Frontal cortex (tissue), 4 donors: ENCODE data around the gene LPCAT4. TPM values are rescaled to one million over a fixed set of nuclear protein-coding genes. Genes with fewer than 3 reads are reported as not detected.

Experiments
- DNase-seq, 2 donors: peaks; one replicate each; pipeline ENCODE4 v3.0.0; 2012; ENCODE audit warnings: low spot score in 2 of 2
- FAIRE-seq: peaks from 2 replicates; lab custom pipeline; 2012; peaks lifted over from hg19 to GRCh38; lab: Jason Lieb, UNC
- small RNA-seq: library from RNA; depleted of rRNA; stranded (forward); fragments of <200 nt; gene quantifications from one replicate; pipeline ENCODE3, GENCODE V24; 2014
- total RNA-seq: library from RNA; depleted of rRNA; stranded (reverse); fragments of >200 nt; gene quantifications from one replicate; pipeline ENCODE4 v1.2.3, GENCODE V29; 2014
- donor health status: control.
- donor health status: control.
- donor health status: control.

Gene LPCAT4
- total RNA-seq, 1 donor from 2014 or later, result 10.6 TPM

GRCh38 chr15:34314491-34315490 lies 52.2 kb downstream of the LPCAT4 start:
- DNase-seq (no peak), FAIRE-seq (no peak)

- no peak for FAIRE-seq
- no peak for DNase-seq
Measured at GRCh38 chr15:34311563-34311962, 55.4 kb downstream of the LPCAT4 start.

Small RNA genes lying within 50 kb of the gene (small RNA-seq; reads per million reads assigned to genes)
- not detected for gene MIR1233-1
- not detected for gene RF00019

Other genes with a start within 250 kb of the LPCAT4 start
- gene KATNBL1, start 157.1 kb downstream of the LPCAT4 start, total RNA-seq, result 109 TPM
- 117 TPM for gene EMC4, start 142.2 kb downstream of the LPCAT4 start, total RNA-seq
- 26.5 TPM for gene SLC12A6, start 29.4 kb downstream of the LPCAT4 start, total RNA-seq
- 81.9 TPM for gene NOP10, start 24.1 kb downstream of the LPCAT4 start, total RNA-seq
- gene NUTM1, start 23.9 kb downstream of the LPCAT4 start, total RNA-seq, result under 0.01 TPM
- 23.6 TPM for gene GOLGA8A, start 70.6 kb upstream of the LPCAT4 start, total RNA-seq
- 28.9 TPM for gene GOLGA8B, start 216.5 kb upstream of the LPCAT4 start, total RNA-seq